OCI-LY1 (cell line): ENCODE measurements around the gene WFS1.
A peak's percentile ranks its signal among the peaks of the same experiment; 100 is the strongest.

Experiments
- H2AFZ ChIP-seq: fragments of 200-600 bp; sonication (generic), shearing (Covaris generic); 2 replicates; pipeline ENCODE4 v1.6.0; 2014; ENCODE audit warnings: antibody characterized with exemption, mild to moderate bottlenecking, low read length
- H3F3A ChIP-seq: fragments of 200-600 bp; sonication (generic), shearing (Covaris generic); 2 replicates; pipeline ENCODE4 v1.6.0; 2014; ENCODE audit warnings: mild to moderate bottlenecking, antibody characterized with exemption, low read length, moderate library complexity; ENCODE audit not compliant: insufficient read depth
- H3K27ac ChIP-seq: fragments of 200-600 bp; sonication (generic); 2 replicates; pipeline ENCODE4 v1.5.1; 2014; ENCODE audit warnings: low read length, mixed run types, mild to moderate bottlenecking, low read depth; ENCODE audit not compliant: poor library complexity, severe bottlenecking
- H3K27me3 ChIP-seq: fragments of 200-600 bp; sonication (generic); 2 replicates; pipeline ENCODE4 v1.6.0; 2014; ENCODE audit warnings: antibody characterized with exemption, mild to moderate bottlenecking, low read length, moderate library complexity; ENCODE audit not compliant: insufficient read depth
- H3K36me3 ChIP-seq: fragments of 200-600 bp; sonication (generic); 2 replicates; pipeline ENCODE4 v1.6.1; 2014; ENCODE audit warnings: mild to moderate bottlenecking, antibody characterized with exemption, low read length, moderate library complexity, mixed read lengths; ENCODE audit not compliant: insufficient read depth
- H3K4me1 ChIP-seq: fragments of 200-600 bp; sonication (generic); 2 replicates; pipeline ENCODE4 v1.5.1; 2014; ENCODE audit warnings: mild to moderate bottlenecking, low read length, moderate library complexity; ENCODE audit not compliant: insufficient read depth, severe bottlenecking
- H3K4me2 ChIP-seq: fragments of 200-600 bp; sonication (generic), shearing (Covaris generic); 2 replicates; pipeline ENCODE4 v1.6.1; 2014; ENCODE audit warnings: low read length
- H3K4me3 ChIP-seq: fragments of 200-600 bp; sonication (generic); 2 replicates; pipeline ENCODE4 v1.5.1; 2014; ENCODE audit warnings: low read length, low read depth, mild to moderate bottlenecking, mixed read lengths; ENCODE audit not compliant: poor library complexity, severe bottlenecking
- H3K79me2 ChIP-seq: fragments of 200-600 bp; shearing (Covaris generic); 2 replicates; pipeline ENCODE4 v1.6.1; 2016; ENCODE audit warnings: mixed run types, low read length, mixed read lengths; ENCODE audit not compliant: insufficient read depth
- H3K9ac ChIP-seq: fragments of 200-600 bp; sonication (generic), shearing (Covaris generic); 2 replicates; pipeline ENCODE4 v1.6.1; 2014; ENCODE audit warnings: mild to moderate bottlenecking, low read length, mixed read lengths
- H3K9me2 ChIP-seq: fragments of 200-600 bp; sonication (generic), shearing (Covaris generic); 2 replicates; pipeline ENCODE4 v1.6.1; 2014; ENCODE audit warnings: low read depth, mild to moderate bottlenecking, low read length, mixed read lengths
- H3K9me3 ChIP-seq: fragments of 200-600 bp; shearing (Covaris generic); 2 replicates; pipeline ENCODE4 v1.6.1; 2014; ENCODE audit warnings: low read length, mixed read lengths
- H4K20me1 ChIP-seq: fragments of 200-600 bp; sonication (generic), shearing (Covaris generic); 2 replicates; pipeline ENCODE4 v1.6.0; 2016; ENCODE audit warnings: mild to moderate bottlenecking, low read length; ENCODE audit not compliant: insufficient read depth
- EZH2 ChIP-seq: fragments of 200-600 bp; sonication (generic), shearing (Covaris generic); IDR thresholded peaks from 2 replicates; pipeline ENCODE4 v1.8.0; 2017; ENCODE audit warnings: borderline replicate concordance, mixed run types, mild to moderate bottlenecking, antibody characterized with exemption, low read length, moderate library complexity, mixed read lengths
- TF ChIP-seq, protein P1 (sequence below): fragments of 200-600 bp; sonication (generic), shearing (Covaris generic); IDR thresholded peaks from 2 replicates; pipeline ENCODE4 v1.5.1; 2017; ENCODE audit warnings: mild to moderate bottlenecking, antibody characterized with exemption, low read length, moderate library complexity, mixed read lengths

WFS1 gene

DNA sequence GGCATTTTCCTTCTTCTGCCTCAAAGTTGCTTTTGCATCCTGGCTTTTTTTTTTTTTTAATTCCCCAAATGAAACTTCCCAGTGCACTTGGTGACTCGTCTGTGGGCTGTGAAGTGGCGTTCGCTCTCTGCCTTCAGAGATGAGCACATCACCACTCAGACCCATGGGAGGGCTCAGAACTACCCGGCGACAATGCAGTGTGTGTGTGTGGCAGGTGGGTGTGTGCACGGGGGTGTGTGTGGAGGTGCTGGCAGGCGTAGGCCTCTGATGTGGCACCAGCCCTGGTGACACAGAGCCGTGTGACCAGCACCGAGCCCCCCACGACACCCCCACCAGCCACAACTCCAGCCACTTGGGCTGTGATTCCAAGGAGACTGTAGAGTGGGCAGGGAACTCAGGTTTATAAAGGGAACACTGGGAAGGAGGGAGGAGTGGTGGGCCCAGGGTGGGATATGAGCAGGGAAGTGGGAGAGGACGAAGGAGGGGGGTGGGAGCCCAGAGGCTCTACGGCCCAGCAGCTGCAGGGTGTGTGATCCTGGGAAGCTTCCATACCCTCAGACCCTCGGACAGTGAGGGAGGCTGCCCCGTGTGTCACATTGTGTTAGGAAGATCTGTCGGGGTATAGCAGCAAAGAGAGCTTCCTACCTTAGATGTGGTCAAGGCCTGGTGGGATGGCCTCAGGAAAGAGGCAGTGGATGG is 6.0 kb upstream of the WFS1 start:
- Histone ChIP-seq H3F3A (no peaks in the 10 kb centered on the region), H3K4me2 (no peak overlapping the region), H3K4me3 (no peak overlapping the region), H3K9ac (no peak overlapping the region), H4K20me1 (no peaks in the 10 kb centered on the region), H3K9me2 (no peaks in the 10 kb centered on the region), H3K9me3 (no peaks in the 10 kb centered on the region), H2AFZ (no peak overlapping the region), H3K4me1 (no peaks in the 10 kb centered on the region), H3K36me3 (no peaks in the 10 kb centered on the region), H3K27ac (no peak overlapping the region), H3K27me3 (no peaks in the 10 kb centered on the region), H3K79me2 (no peaks in the 10 kb centered on the region)
- TF ChIP-seq EZH2, result no peak
- TF ChIP-seq, protein P1, sequence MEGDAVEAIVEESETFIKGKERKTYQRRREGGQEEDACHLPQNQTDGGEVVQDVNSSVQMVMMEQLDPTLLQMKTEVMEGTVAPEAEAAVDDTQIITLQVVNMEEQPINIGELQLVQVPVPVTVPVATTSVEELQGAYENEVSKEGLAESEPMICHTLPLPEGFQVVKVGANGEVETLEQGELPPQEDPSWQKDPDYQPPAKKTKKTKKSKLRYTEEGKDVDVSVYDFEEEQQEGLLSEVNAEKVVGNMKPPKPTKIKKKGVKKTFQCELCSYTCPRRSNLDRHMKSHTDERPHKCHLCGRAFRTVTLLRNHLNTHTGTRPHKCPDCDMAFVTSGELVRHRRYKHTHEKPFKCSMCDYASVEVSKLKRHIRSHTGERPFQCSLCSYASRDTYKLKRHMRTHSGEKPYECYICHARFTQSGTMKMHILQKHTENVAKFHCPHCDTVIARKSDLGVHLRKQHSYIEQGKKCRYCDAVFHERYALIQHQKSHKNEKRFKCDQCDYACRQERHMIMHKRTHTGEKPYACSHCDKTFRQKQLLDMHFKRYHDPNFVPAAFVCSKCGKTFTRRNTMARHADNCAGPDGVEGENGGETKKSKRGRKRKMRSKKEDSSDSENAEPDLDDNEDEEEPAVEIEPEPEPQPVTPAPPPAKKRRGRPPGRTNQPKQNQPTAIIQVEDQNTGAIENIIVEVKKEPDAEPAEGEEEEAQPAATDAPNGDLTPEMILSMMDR, result no peak

DNA sequence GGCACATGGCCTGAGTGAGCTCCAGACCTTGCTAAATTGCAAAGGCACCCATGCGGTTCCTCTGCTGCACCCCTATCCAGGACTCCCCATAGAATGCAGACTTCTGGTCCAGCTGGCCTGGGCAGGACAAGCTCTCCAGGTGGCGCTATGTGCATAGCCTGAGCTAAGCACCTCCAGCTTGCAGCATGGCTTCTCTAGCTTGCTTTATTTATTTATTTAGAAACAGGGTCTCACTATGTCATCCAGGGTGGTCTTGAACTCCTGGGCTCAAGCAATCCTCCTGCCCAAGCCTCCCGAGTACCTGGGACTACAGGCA is 5.5 kb upstream of the WFS1 start:
- Histone ChIP-seq H2AFZ (no peak overlapping the region), H3K4me1 (no peaks in the 10 kb centered on the region), H3K9me3 (no peaks in the 10 kb centered on the region), H3K36me3 (no peaks in the 10 kb centered on the region), H3K27ac (no peak overlapping the region), H3K4me2 (no peak overlapping the region), H3F3A (no peaks in the 10 kb centered on the region), H3K79me2 (no peaks in the 10 kb centered on the region), H3K27me3 (no peaks in the 10 kb centered on the region), H4K20me1 (no peaks in the 10 kb centered on the region), H3K9me2 (no peaks in the 10 kb centered on the region), H3K4me3 (no peak overlapping the region), H3K9ac (no peak overlapping the region)
- TF ChIP-seq EZH2, result no peak
- TF ChIP-seq, protein P1, result peak; percentile 12; the same call in 1 of the 2 replicates

DNA sequence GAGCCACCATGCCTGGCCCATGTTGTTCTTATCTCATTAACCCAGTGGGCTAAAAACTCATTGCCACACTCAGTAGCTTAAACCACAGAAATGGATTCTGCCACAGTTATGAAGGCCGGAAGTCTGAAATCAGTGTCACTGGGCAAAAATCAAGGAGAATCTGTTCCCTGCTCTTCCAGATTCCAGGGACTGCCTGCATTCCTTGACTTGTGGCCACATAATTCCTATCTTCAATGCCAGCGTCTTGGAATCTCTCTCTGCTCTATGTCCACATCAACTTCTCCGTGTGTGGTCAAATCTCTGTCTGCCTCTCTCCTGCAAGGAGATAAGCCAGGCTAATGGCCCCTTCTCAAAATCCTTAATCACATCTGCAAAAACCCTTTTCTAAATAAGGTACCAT is 4.1 kb upstream of the WFS1 start:
- Histone ChIP-seq H4K20me1 (no peaks in the 10 kb centered on the region), H3K36me3 (no peaks in the 10 kb centered on the region), H3K79me2 (no peaks in the 10 kb centered on the region), H3F3A (no peaks in the 10 kb centered on the region), H3K27me3 (no peaks in the 10 kb centered on the region), H2AFZ (no peak overlapping the region), H3K4me1 (no peaks in the 10 kb centered on the region), H3K27ac (no peak overlapping the region), H3K9ac (no peak overlapping the region), H3K4me2 (no peak overlapping the region), H3K9me2 (no peaks in the 10 kb centered on the region), H3K4me3 (no peak overlapping the region), H3K9me3 (no peaks in the 10 kb centered on the region)
- TF ChIP-seq, protein P1, result no peak
- no peak for TF ChIP-seq EZH2
